ENCODE results near the gene IL27RA. TPM values are rescaled to one million over a fixed set of nuclear protein-coding genes. Genes with fewer than 3 reads are reported as not detected.

IL27RA gene
- total and polyA plus RNA-seq, 3 experiments from 2014 or later = 71.4 to 83.4 (median 73.6) TPM

- H3K4me1 ChIP-seq (ENCODE audit: insufficient read depth, low read length) = peaks cover 33% of the 10 kb centered on the region
- no peaks in the 10 kb centered on the region for H3K9me3 Mint-ChIP-seq
Measured at GRCh38 chr19:14073261-14073924, 41.8 kb downstream of the IL27RA start.

GRCh38 chr19:14073925-14074838, 42.6 kb downstream of the IL27RA start:
- ChIA-PET CTCF (interaction anchor here (0.7 to 6.6 kb wide), 17 partner anchors 8 to 342 kb away, joined by 3 to 67 read pairs (median 4); partner anchors contain the start of genes ASF1B, C19orf67, NANOS3 and PALM3), POLR2A (interaction anchor here (0.5 to 3.6 kb wide), 6 partner anchors 13 to 193 kb away, joined by 3 to 15 read pairs (median 5); partner anchors contain the start of genes ASF1B and RFX1)
- Mint-ChIP-seq H3K36me3 (peaks cover 0 to 4% (median 0%) of the 10 kb centered on the region in 3 donors), H3K27ac (peak overlapping the region; percentile 78 to 98 (median 88)), H3K27me3 (no peaks in the 10 kb centered on the region), H3K4me3 (peak overlapping the region; percentile 91 to 94 (median 93)), H3K4me1 (peaks cover 7 to 29% (median 15%) of the 10 kb centered on the region in 3 donors), H3K9me3 (no peaks in the 10 kb centered on the region)
- Histone ChIP-seq H3K27me3 (ENCODE audit: insufficient read depth, low read length, poor library complexity, severe bottlenecking) (no peaks in the 10 kb centered on the region), H3K4me1 (ENCODE audit: insufficient read depth, low read length) (peaks cover 33% of the 10 kb centered on the region), H3K9me3 (ENCODE audit: low read length) (no peaks in the 10 kb centered on the region), H3K4me3 (ENCODE audit: low read length) (peak overlapping the region; percentile 73), H3K36me3 (ENCODE audit: insufficient read depth, low read length) (no peaks in the 10 kb centered on the region), H3K27ac (ENCODE audit: low read depth, low read length) (peak overlapping the region; percentile 64)
- DNase-seq = peak in 1 of 5 donors; percentile 28

More at GRCh38 chr19:14073261-14073924, 41.8 kb downstream of the IL27RA start:
- ChIA-PET POLR2A (interaction anchor here (0.5 to 3.6 kb wide), 6 partner anchors 14 to 194 kb away, joined by 3 to 15 read pairs (median 4); partner anchors contain the start of genes ASF1B and RFX1), CTCF (interaction anchor here (0.5 to 6.6 kb wide), 22 partner anchors 9 to 342 kb away, joined by 3 to 67 read pairs (median 4); partner anchors contain the start of genes ASF1B, C19orf67, NANOS3 and PALM3)
- Mint-ChIP-seq H3K4me1 (peaks cover 7 to 29% (median 15%) of the 10 kb centered on the region in 3 donors), H3K27ac (peak overlapping the region in 7 of 8 donors; percentile 78 to 98 (median 88)), H3K27me3 (no peaks in the 10 kb centered on the region), H3K4me3 (peak overlapping the region; percentile 91 to 94 (median 93)), H3K36me3 (peaks cover 0 to 4% (median 0%) of the 10 kb centered on the region in 3 donors)
- no peaks in the 10 kb centered on the region for H3K27me3 ChIP-seq (ENCODE audit: insufficient read depth, low read length, poor library complexity, severe bottlenecking)
- no peaks in the 10 kb centered on the region for H3K36me3 ChIP-seq (ENCODE audit: insufficient read depth, low read length)
- H3K27ac ChIP-seq (ENCODE audit: low read depth, low read length) = peak overlapping the region; percentile 64
- DNase-seq = peak; percentile 68 to 85 (median 80)
- H3K9me3 ChIP-seq (ENCODE audit: low read length) = no peaks in the 10 kb centered on the region
- peak overlapping the region; percentile 73 for H3K4me3 ChIP-seq (ENCODE audit: low read length)

GRCh38 chr19:14078411-14078810, 46.8 kb downstream of the IL27RA start:
- POLR2A ChIA-PET = interaction anchor here (0.6 to 0.7 kb wide), 4 partner anchors 229 to 1287 kb away, joined by 3 to 13 read pairs (median 6); no protein-coding TSS in a partner anchor
- H3K9me3 Mint-ChIP-seq = no peaks in the 10 kb centered on the region
- no peak overlapping the region for H3K27ac Mint-ChIP-seq

GRCh38 chr19:14080887-14081796, 49.6 kb downstream of the IL27RA start:
- Mint-ChIP-seq H3K27ac (peak overlapping the region; percentile 82 to 98 (median 96)), H3K9me3 (no peaks in the 10 kb centered on the region), H3K4me1 (peaks cover 14 to 29% (median 20%) of the 10 kb centered on the region in 3 donors), H3K27me3 (no peaks in the 10 kb centered on the region), H3K4me3 (peak overlapping the region; percentile 84 to 96 (median 94)), H3K36me3 (peaks cover 0 to 7% (median 0%) of the 10 kb centered on the region in 3 donors)
- Histone ChIP-seq H3K4me1 (ENCODE audit: insufficient read depth, low read length) (peaks cover 18% of the 10 kb centered on the region), H3K27me3 (ENCODE audit: insufficient read depth, low read length, poor library complexity, severe bottlenecking) (no peaks in the 10 kb centered on the region), H3K27ac (ENCODE audit: low read depth, low read length) (peak overlapping the region; percentile 87), H3K36me3 (ENCODE audit: insufficient read depth, low read length) (no peaks in the 10 kb centered on the region), H3K4me3 (ENCODE audit: low read length) (peak overlapping the region; percentile 84), H3K9me3 (ENCODE audit: low read length) (no peaks in the 10 kb centered on the region)
- POLR2A ChIA-PET = interaction anchor here (0.9 to 1.7 kb wide), 6 partner anchors 11 to 75 kb away, joined by 3 to 6 read pairs (median 4); partner anchors contain the start of genes ASF1B, IL27RA, PRKACA and RFX1
- peak; percentile 97 to 100 (median 99) for DNase-seq
- CTCF ChIA-PET = interaction anchor here (0.6 to 6.6 kb wide), 6 partner anchors 9 to 267 kb away, joined by 3 to 38 read pairs (median 6); partner anchors contain the start of genes ASF1B and MISP3

More at GRCh38 chr19:14078411-14078810, 46.8 kb downstream of the IL27RA start:
- Mint-ChIP-seq H3K4me3 (no peak overlapping the region), H3K27me3 (no peaks in the 10 kb centered on the region), H3K36me3 (peaks cover 0 to 10% (median 0%) of the 10 kb centered on the region in 3 donors), H3K4me1 (peaks cover 28 to 48% (median 28%) of the 10 kb centered on the region in 3 donors)
- Histone ChIP-seq H3K4me3 (ENCODE audit: low read length) (no peak overlapping the region), H3K27ac (ENCODE audit: low read depth, low read length) (no peak overlapping the region), H3K4me1 (ENCODE audit: insufficient read depth, low read length) (peaks cover 36% of the 10 kb centered on the region), H3K27me3 (ENCODE audit: insufficient read depth, low read length, poor library complexity, severe bottlenecking) (no peaks in the 10 kb centered on the region), H3K36me3 (ENCODE audit: insufficient read depth, low read length) (no peaks in the 10 kb centered on the region), H3K9me3 (ENCODE audit: low read length) (no peaks in the 10 kb centered on the region)
- no peak for DNase-seq
- CTCF ChIA-PET = interaction anchor here (1.5 to 2.0 kb wide), 2 partner anchors 30 to 37 kb away, joined by 3 to 6 read pairs; no protein-coding TSS in a partner anchor

- ChIA-PET POLR2A (interaction anchor here (0.9 to 1.7 kb wide), 5 partner anchors 10 to 76 kb away, joined by 3 to 5 read pairs (median 4); partner anchors contain the start of genes ASF1B, PRKACA and RFX1), CTCF (interaction anchor here (1.4 to 6.6 kb wide), 5 partner anchors 10 to 55 kb away, joined by 5 to 38 read pairs (median 7); partner anchors contain the start of genes ASF1B, IL27RA and MISP3)
- Mint-ChIP-seq H3K4me1 (peaks cover 14 to 29% (median 20%) of the 10 kb centered on the region in 3 donors), H3K4me3 (peak overlapping the region; percentile 84 to 96 (median 94)), H3K27me3 (no peaks in the 10 kb centered on the region), H3K27ac (peak overlapping the region; percentile 82 to 98 (median 96)), H3K9me3 (no peaks in the 10 kb centered on the region), H3K36me3 (peaks cover 0 to 7% (median 0%) of the 10 kb centered on the region in 3 donors)
- H3K9me3 ChIP-seq (ENCODE audit: low read length) = no peaks in the 10 kb centered on the region
- H3K4me3 ChIP-seq (ENCODE audit: low read length) = peak overlapping the region; percentile 82
- H3K27ac ChIP-seq (ENCODE audit: low read depth, low read length) = peak overlapping the region; percentile 73
- H3K36me3 ChIP-seq (ENCODE audit: insufficient read depth, low read length) = no peaks in the 10 kb centered on the region
- no peaks in the 10 kb centered on the region for H3K27me3 ChIP-seq (ENCODE audit: insufficient read depth, low read length, poor library complexity, severe bottlenecking)
- peaks cover 18% of the 10 kb centered on the region for H3K4me1 ChIP-seq (ENCODE audit: insufficient read depth, low read length)
- peak in 2 of 5 donors; percentile 44 to 71 for DNase-seq
Measured at GRCh38 chr19:14081797-14082674, 50.5 kb downstream of the IL27RA start.

GRCh38 chr19:14082675-14082960, 51.1 kb downstream of the IL27RA start:
- no peaks in the 10 kb centered on the region for H3K36me3 ChIP-seq (ENCODE audit: insufficient read depth, low read length)
- Mint-ChIP-seq H3K9me3 (no peaks in the 10 kb centered on the region), H3K27me3 (no peaks in the 10 kb centered on the region), H3K27ac (peak overlapping the region in 2 of 8 donors; percentile 82 to 92), H3K36me3 (peaks cover 0 to 9% (median 0%) of the 10 kb centered on the region in 3 donors), H3K4me3 (peak overlapping the region in 6 of 7 donors; percentile 84 to 95 (median 92)), H3K4me1 (peaks cover 14 to 29% (median 20%) of the 10 kb centered on the region in 3 donors)
- ChIA-PET POLR2A (no interaction called here), CTCF (interaction anchor here (1.4 to 6.6 kb wide), 4 partner anchors 10 to 54 kb away, joined by 5 to 38 read pairs (median 6); partner anchors contain the start of genes ASF1B, IL27RA and MISP3)
- DNase-seq = no peak
- no peak overlapping the region for H3K4me3 ChIP-seq (ENCODE audit: low read length)
- no peak overlapping the region for H3K27ac ChIP-seq (ENCODE audit: low read depth, low read length)
- H3K4me1 ChIP-seq (ENCODE audit: insufficient read depth, low read length) = peaks cover 18% of the 10 kb centered on the region
- no peaks in the 10 kb centered on the region for H3K27me3 ChIP-seq (ENCODE audit: insufficient read depth, low read length, poor library complexity, severe bottlenecking)
- no peaks in the 10 kb centered on the region for H3K9me3 ChIP-seq (ENCODE audit: low read length)

Measured in CD8-positive, alpha-beta memory T cell (primary cell).